ENCODE measurements around the gene TLK1. TPM values are rescaled to one million over a fixed set of nuclear protein-coding genes. Genes with fewer than 3 reads are reported as not detected.
A peak's percentile ranks its signal among the peaks of the same experiment; 100 is the strongest.

Gene TLK1
- total and polyA plus RNA-seq, 2 of the 4 experiments (the other 2 are of a cell fraction): 7.3 to 12.5 TPM

- Histone ChIP-seq H3K4me2 (ENCODE audit: low read depth, low read length) (no peak overlapping the region), H3K56ac (ENCODE audit: extremely low read depth, insufficient read depth, low read length) (no peak overlapping the region), H3K18ac (ENCODE audit: low read depth, low read length) (no peak overlapping the region), H3K4me3 (ENCODE audit: insufficient read depth, low read depth, low read length) (no peak overlapping the region), H3K9me3 (ENCODE audit: control insufficient read depth, insufficient read depth, low read length) (no peaks in the 10 kb centered on the region), H3K4me1 (ENCODE audit: control insufficient read depth, insufficient read depth, low read length) (peaks cover 2% of the 10 kb centered on the region), H4K20me1 (ENCODE audit: insufficient read depth, low read length) (peaks cover 58% of the 10 kb centered on the region), H4K8ac (ENCODE audit: low read depth in 2 of 2, low read length in 2 of 2) (no peak overlapping the region), H2BK5ac (ENCODE audit: low read depth, low read length, poor library complexity, severe bottlenecking) (no peak overlapping the region), H3K23ac (ENCODE audit: low read depth, low read length) (no peak overlapping the region), H2AFZ (replicated peaks; ENCODE audit: low read length, poor library complexity) (no peak overlapping the region), H2BK15ac (ENCODE audit: low read depth, low read length) (no peak overlapping the region), H2BK120ac (ENCODE audit: low read depth, low read length) (no peak overlapping the region), H4K5ac (ENCODE audit: low read depth, low read length) (no peak overlapping the region), H3K27ac (ENCODE audit: insufficient read depth, low read length) (no peak overlapping the region), H3K14ac (replicated peaks; ENCODE audit: low read depth, low read length) (no peak overlapping the region), H3K9me1 (ENCODE audit: insufficient read depth, low read length) (peaks cover 2% of the 10 kb centered on the region), H3K9ac (ENCODE audit: low read depth, low read length) (no peak overlapping the region), H3K79me1 (ENCODE audit: low read depth in 1 of 2, low read length in 2 of 2) (peaks cover 7 to 57% of the 10 kb centered on the region in 2 experiments), H4K91ac (ENCODE audit: insufficient read depth, low read depth, low read length) (no peak overlapping the region), H2AK5ac (ENCODE audit: low read depth, low read length) (no peak overlapping the region), H3K36me3 (ENCODE audit: control insufficient read depth, insufficient read depth, low read length) (peaks cover 2% of the 10 kb centered on the region; the same call in 1 of the 2 replicates), H3K27me3 (ENCODE audit: control insufficient read depth, insufficient read depth, low read length) (no peaks in the 10 kb centered on the region), H3K4ac (ENCODE audit: low read depth, low read length) (no peak overlapping the region), H2AK9ac (replicated peaks; ENCODE audit: low read depth, low read length, poor library complexity) (no peak overlapping the region), H2BK20ac (ENCODE audit: low read depth, low read length) (no peak overlapping the region)
- WGBS, 2 experiments (ENCODE audit: extremely low coverage in 2 of 2, insufficient read length in 1 of 2): no CpG with 5 or more reads among the region's 1 CpG
- no TSS peak for BruUV-seq (replicated peaks)
- DNase-seq (no peak), ATAC-seq (ENCODE audit: low read depth) (peak; percentile 46; the same call in 1 of the 2 replicates)
- in situ Hi-C loops (cut with MboI; ENCODE audit: low sequenced_read_pairs): no loop called here
- TF ChIP-seq CHD1 (IDR thresholded peaks at IDR 0.05; ENCODE audit: low read depth, low read length) (no peak), FOS (IDR thresholded peaks at IDR 0.05; ENCODE audit: low read depth, low read length) (no peak), RAD21 (IDR thresholded peaks at IDR 0.05; ENCODE audit: low read length) (no peak), MAFK (IDR thresholded peaks at IDR 0.05; ENCODE audit: low read depth, low read length) (no peak)
- TF ChIP-seq, protein P1, sequence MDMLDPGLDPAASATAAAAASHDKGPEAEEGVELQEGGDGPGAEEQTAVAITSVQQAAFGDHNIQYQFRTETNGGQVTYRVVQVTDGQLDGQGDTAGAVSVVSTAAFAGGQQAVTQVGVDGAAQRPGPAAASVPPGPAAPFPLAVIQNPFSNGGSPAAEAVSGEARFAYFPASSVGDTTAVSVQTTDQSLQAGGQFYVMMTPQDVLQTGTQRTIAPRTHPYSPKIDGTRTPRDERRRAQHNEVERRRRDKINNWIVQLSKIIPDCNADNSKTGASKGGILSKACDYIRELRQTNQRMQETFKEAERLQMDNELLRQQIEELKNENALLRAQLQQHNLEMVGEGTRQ (IDR thresholded peaks at IDR 0.05; ENCODE audit: low read depth, low read length): no peak
- ChIA-PET POLR2A (ENCODE audit: unreplicated experiment) (no interaction called here), CTCF (interaction anchor here (0.6 to 1.1 kb wide), 5 partner anchors 9 to 17 kb away, joined by 3 to 4 read pairs (median 3); no protein-coding TSS in a partner anchor)
- dilution Hi-C loops (cut with HindIII; ENCODE audit: low sequenced_read_pairs, unreplicated experiment): no loop called here
- intact Hi-C loops (cut with micrococcal nuclease): no loop called here
Measured at GRCh38 chr2:171141320-171141719, 19.4 kb downstream of the TLK1 start.
